ENCODE measurements around the gene RALGPS1. TPM values are rescaled to one million over a fixed set of nuclear protein-coding genes. Genes with fewer than 3 reads are reported as not detected.
A peak's percentile ranks its signal among the peaks of the same experiment; 100 is the strongest.

Gene RALGPS1
- total and polyA plus RNA-seq, 2 of the 13 experiments (the other 11 are each of a cell fraction or from before 2014, with no cell fraction given) = 3.7 to 6.5 TPM

GRCh38 chr9:127194881-127195713, 280.5 kb downstream of the RALGPS1 start:
- DNase-seq (ENCODE audit: low spot score) (peak; percentile 79), ATAC-seq (peak; percentile 87), FAIRE-seq (peak; percentile 74)
- no TSS peak for BruUV-seq (replicated peaks)
- Histone ChIP-seq H3K4me3 (replicated peaks in 1 of 3; ENCODE audit: insufficient read depth in 1 of 3, low read depth in 2 of 3, low read length in 3 of 3) (peak overlapping the region in 1 of 3 experiments; percentile 12; a peak in 1 of 6 replicates), H3K36me3 (replicated peaks in 1 of 2; ENCODE audit: control insufficient read depth in 1 of 2, insufficient read depth in 2 of 2, low read length in 2 of 2) (no peaks in the 10 kb centered on the region), H3K9ac (ENCODE audit: insufficient read depth, low read depth, low read length) (no peak overlapping the region), H3K27me3 (ENCODE audit: control insufficient read depth in 1 of 2, insufficient read depth in 2 of 2, low read length in 2 of 2) (no peaks in the 10 kb centered on the region), H3K79me2 (ENCODE audit: insufficient read depth, low read length) (no peaks in the 10 kb centered on the region), H3K9me3 (ENCODE audit: low read length) (no peaks in the 10 kb centered on the region), H3K4me2 (ENCODE audit: low read depth, low read length) (peak overlapping the region; percentile 18; the same call in 1 of the 2 replicates), H4K20me1 (ENCODE audit: insufficient read depth, low read length) (no peaks in the 10 kb centered on the region), H3K27ac (ENCODE audit: extremely low read length, insufficient read depth, low read length) (no peak overlapping the region), H2AFZ (ENCODE audit: low read length) (no peak overlapping the region), H3K4me1 (ENCODE audit: insufficient read depth, low read length) (peaks cover 55% of the 10 kb centered on the region)
- in situ Hi-C loops (cut with HindIII; ENCODE audit: extremely low pct_ligation_motif_present, low pct_unique_long_range_greater_than_20kb) (loop anchor here (10.0 kb wide), 1 partner anchor 230 kb away; no protein-coding TSS in a partner anchor), intact Hi-C loops (cut with micrococcal nuclease; ENCODE audit: unreplicated experiment) (loop anchor here (1.0 kb wide), 1 partner anchor 36 kb away; no protein-coding TSS in a partner anchor)
- WGBS (ENCODE audit: low lambda C conversion rate) = 43% methylated on average over 9 of the region's 12 CpGs
- CTCF ChIA-PET (ENCODE audit: low intra/inter-chr PET ratio, low total read pairs) = no interaction called here
- POLR2A ChIA-PET = interaction anchor here (1.9 kb wide), 1 partner anchor 29 kb away, joined by 4 read pairs; no protein-coding TSS in a partner anchor
- TF ChIP-seq MXI1 (IDR thresholded peaks at IDR 0.05; ENCODE audit: borderline replicate concordance, low read depth, low read length) (peak; percentile 34; the same call in 1 of the 3 replicates), ZNF660 (CRISPR knock-in tag; IDR thresholded peaks at IDR 0.05; ENCODE audit: borderline replicate concordance, low read depth) (no peak), ZNF446 (CRISPR knock-in tag; IDR thresholded peaks at IDR 0.05) (no peak), ERF (CRISPR knock-in tag; IDR thresholded peaks at IDR 0.05) (no peak), SMAD1 (CRISPR knock-in tag; IDR thresholded peaks at IDR 0.05; ENCODE audit: borderline replicate concordance, low read depth) (0 out of 2 replicates have a peak, but pooled peaks have one; percentile 68), HOXA3 (CRISPR knock-in tag; IDR thresholded peaks at IDR 0.05) (peak; percentile 41; the same call in 1 of the 2 replicates), RXRA (CRISPR knock-in tag; IDR thresholded peaks at IDR 0.05) (peak; percentile 28; the same call in 1 of the 2 replicates), CBX1 (IDR thresholded peaks at IDR 0.05; ENCODE audit: low read depth) (no peak)
- TF ChIP-seq, protein P1, sequence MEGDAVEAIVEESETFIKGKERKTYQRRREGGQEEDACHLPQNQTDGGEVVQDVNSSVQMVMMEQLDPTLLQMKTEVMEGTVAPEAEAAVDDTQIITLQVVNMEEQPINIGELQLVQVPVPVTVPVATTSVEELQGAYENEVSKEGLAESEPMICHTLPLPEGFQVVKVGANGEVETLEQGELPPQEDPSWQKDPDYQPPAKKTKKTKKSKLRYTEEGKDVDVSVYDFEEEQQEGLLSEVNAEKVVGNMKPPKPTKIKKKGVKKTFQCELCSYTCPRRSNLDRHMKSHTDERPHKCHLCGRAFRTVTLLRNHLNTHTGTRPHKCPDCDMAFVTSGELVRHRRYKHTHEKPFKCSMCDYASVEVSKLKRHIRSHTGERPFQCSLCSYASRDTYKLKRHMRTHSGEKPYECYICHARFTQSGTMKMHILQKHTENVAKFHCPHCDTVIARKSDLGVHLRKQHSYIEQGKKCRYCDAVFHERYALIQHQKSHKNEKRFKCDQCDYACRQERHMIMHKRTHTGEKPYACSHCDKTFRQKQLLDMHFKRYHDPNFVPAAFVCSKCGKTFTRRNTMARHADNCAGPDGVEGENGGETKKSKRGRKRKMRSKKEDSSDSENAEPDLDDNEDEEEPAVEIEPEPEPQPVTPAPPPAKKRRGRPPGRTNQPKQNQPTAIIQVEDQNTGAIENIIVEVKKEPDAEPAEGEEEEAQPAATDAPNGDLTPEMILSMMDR (CRISPR knock-in tag; IDR thresholded peaks at IDR 0.05) = peak; percentile 67
- TF ChIP-seq, protein P2, sequence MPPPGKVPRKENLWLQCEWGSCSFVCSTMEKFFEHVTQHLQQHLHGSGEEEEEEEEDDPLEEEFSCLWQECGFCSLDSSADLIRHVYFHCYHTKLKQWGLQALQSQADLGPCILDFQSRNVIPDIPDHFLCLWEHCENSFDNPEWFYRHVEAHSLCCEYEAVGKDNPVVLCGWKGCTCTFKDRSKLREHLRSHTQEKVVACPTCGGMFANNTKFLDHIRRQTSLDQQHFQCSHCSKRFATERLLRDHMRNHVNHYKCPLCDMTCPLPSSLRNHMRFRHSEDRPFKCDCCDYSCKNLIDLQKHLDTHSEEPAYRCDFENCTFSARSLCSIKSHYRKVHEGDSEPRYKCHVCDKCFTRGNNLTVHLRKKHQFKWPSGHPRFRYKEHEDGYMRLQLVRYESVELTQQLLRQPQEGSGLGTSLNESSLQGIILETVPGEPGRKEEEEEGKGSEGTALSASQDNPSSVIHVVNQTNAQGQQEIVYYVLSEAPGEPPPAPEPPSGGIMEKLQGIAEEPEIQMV (CRISPR knock-in tag; IDR thresholded peaks at IDR 0.05; ENCODE audit: low read depth) = no peak
- TF ChIP-seq, protein P3, sequence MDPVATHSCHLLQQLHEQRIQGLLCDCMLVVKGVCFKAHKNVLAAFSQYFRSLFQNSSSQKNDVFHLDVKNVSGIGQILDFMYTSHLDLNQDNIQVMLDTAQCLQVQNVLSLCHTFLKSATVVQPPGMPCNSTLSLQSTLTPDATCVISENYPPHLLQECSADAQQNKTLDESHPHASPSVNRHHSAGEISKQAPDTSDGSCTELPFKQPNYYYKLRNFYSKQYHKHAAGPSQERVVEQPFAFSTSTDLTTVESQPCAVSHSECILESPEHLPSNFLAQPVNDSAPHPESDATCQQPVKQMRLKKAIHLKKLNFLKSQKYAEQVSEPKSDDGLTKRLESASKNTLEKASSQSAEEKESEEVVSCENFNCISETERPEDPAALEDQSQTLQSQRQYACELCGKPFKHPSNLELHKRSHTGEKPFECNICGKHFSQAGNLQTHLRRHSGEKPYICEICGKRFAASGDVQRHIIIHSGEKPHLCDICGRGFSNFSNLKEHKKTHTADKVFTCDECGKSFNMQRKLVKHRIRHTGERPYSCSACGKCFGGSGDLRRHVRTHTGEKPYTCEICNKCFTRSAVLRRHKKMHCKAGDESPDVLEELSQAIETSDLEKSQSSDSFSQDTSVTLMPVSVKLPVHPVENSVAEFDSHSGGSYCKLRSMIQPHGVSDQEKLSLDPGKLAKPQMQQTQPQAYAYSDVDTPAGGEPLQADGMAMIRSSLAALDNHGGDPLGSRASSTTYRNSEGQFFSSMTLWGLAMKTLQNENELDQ (CRISPR knock-in tag; IDR thresholded peaks at IDR 0.05; ENCODE audit: borderline replicate concordance) = no peak
- TF ChIP-seq, protein P4, sequence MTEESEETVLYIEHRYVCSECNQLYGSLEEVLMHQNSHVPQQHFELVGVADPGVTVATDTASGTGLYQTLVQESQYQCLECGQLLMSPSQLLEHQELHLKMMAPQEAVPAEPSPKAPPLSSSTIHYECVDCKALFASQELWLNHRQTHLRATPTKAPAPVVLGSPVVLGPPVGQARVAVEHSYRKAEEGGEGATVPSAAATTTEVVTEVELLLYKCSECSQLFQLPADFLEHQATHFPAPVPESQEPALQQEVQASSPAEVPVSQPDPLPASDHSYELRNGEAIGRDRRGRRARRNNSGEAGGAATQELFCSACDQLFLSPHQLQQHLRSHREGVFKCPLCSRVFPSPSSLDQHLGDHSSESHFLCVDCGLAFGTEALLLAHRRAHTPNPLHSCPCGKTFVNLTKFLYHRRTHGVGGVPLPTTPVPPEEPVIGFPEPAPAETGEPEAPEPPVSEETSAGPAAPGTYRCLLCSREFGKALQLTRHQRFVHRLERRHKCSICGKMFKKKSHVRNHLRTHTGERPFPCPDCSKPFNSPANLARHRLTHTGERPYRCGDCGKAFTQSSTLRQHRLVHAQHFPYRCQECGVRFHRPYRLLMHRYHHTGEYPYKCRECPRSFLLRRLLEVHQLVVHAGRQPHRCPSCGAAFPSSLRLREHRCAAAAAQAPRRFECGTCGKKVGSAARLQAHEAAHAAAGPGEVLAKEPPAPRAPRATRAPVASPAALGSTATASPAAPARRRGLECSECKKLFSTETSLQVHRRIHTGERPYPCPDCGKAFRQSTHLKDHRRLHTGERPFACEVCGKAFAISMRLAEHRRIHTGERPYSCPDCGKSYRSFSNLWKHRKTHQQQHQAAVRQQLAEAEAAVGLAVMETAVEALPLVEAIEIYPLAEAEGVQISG (CRISPR knock-in tag; IDR thresholded peaks at IDR 0.05) = peak; percentile 37; the same call in 1 of the 2 replicates

Measured in HepG2 (cell line).